ENCODE measurements around the gene SH3RF3.

The SH3RF3 gene

GRCh38 chr2:109467701-109468100, 338.7 kb downstream of the SH3RF3 start:
- in situ Hi-C loops (cut with MboI; ENCODE audit: low sequenced_read_pairs) = no loop called here
- no peaks in the 10 kb centered on the region for H3K9me3 ChIP-seq
- H3K36me3 ChIP-seq (replicated peaks) = no peaks in the 10 kb centered on the region
- no peaks in the 10 kb centered on the region for H3K27me3 ChIP-seq (ENCODE audit: low read depth)
- H3K4me3 ChIP-seq = no peak overlapping the region
- DNase-seq (ENCODE audit: low spot score in 2 of 2) = no peak
- no peaks in the 10 kb centered on the region for H3K4me1 ChIP-seq

- in situ Hi-C loops (cut with MboI; ENCODE audit: low sequenced_read_pairs) = no loop called here
- Histone ChIP-seq H3K27me3 (ENCODE audit: low read depth) (no peaks in the 10 kb centered on the region), H3K4me1 (no peaks in the 10 kb centered on the region), H3K9me3 (no peaks in the 10 kb centered on the region), H3K4me3 (no peak overlapping the region), H3K36me3 (replicated peaks) (no peaks in the 10 kb centered on the region)
- no peak for DNase-seq (ENCODE audit: low spot score in 2 of 2)
Measured at GRCh38 chr2:109468893-109469292, 339.9 kb downstream of the SH3RF3 start.

GRCh38 chr2:109471658-109472057, 342.7 kb downstream of the SH3RF3 start:
- in situ Hi-C loops (cut with MboI; ENCODE audit: low sequenced_read_pairs) = no loop called here
- no peaks in the 10 kb centered on the region for H3K9me3 ChIP-seq
- DNase-seq (ENCODE audit: low spot score in 2 of 2) = no peak
- no peaks in the 10 kb centered on the region for H3K36me3 ChIP-seq (replicated peaks)
- no peak overlapping the region for H3K4me3 ChIP-seq
- no peaks in the 10 kb centered on the region for H3K27me3 ChIP-seq (ENCODE audit: low read depth)
- H3K4me1 ChIP-seq = no peaks in the 10 kb centered on the region

GRCh38 chr2:109472331-109472959, 343.4 kb downstream of the SH3RF3 start:
- in situ Hi-C loops (cut with MboI; ENCODE audit: low sequenced_read_pairs) = no loop called here
- H3K9me3 ChIP-seq = no peaks in the 10 kb centered on the region
- H3K4me1 ChIP-seq = no peaks in the 10 kb centered on the region
- H3K36me3 ChIP-seq (replicated peaks) = no peaks in the 10 kb centered on the region
- no peak for DNase-seq (ENCODE audit: low spot score in 2 of 2)
- H3K27me3 ChIP-seq (ENCODE audit: low read depth) = no peaks in the 10 kb centered on the region
- H3K4me3 ChIP-seq = no peak overlapping the region

- Histone ChIP-seq H3K36me3 (replicated peaks) (no peaks in the 10 kb centered on the region), H3K4me3 (no peak overlapping the region), H3K27me3 (ENCODE audit: low read depth) (no peaks in the 10 kb centered on the region), H3K4me1 (no peaks in the 10 kb centered on the region), H3K9me3 (no peaks in the 10 kb centered on the region)
- DNase-seq (ENCODE audit: low spot score in 2 of 2) = no peak
- in situ Hi-C loops (cut with MboI; ENCODE audit: low sequenced_read_pairs) = no loop called here
Measured at GRCh38 chr2:109472974-109473373, 344.0 kb downstream of the SH3RF3 start.

GRCh38 chr2:109473616-109474318, 344.8 kb downstream of the SH3RF3 start:
- no peaks in the 10 kb centered on the region for H3K9me3 ChIP-seq
- no peaks in the 10 kb centered on the region for H3K4me1 ChIP-seq
- H3K27me3 ChIP-seq (ENCODE audit: low read depth) = no peaks in the 10 kb centered on the region
- no peak overlapping the region for H3K4me3 ChIP-seq
- DNase-seq (ENCODE audit: low spot score in 2 of 2) = no peak
- in situ Hi-C loops (cut with MboI; ENCODE audit: low sequenced_read_pairs) = no loop called here
- H3K36me3 ChIP-seq (replicated peaks) = no peaks in the 10 kb centered on the region

GRCh38 chr2:109474319-109474825, 345.4 kb downstream of the SH3RF3 start:
- Histone ChIP-seq H3K36me3 (replicated peaks) (no peaks in the 10 kb centered on the region), H3K4me3 (no peak overlapping the region), H3K9me3 (no peaks in the 10 kb centered on the region), H3K27me3 (ENCODE audit: low read depth) (no peaks in the 10 kb centered on the region), H3K4me1 (no peaks in the 10 kb centered on the region)
- DNase-seq (ENCODE audit: low spot score in 2 of 2) = no peak
- in situ Hi-C loops (cut with MboI; ENCODE audit: low sequenced_read_pairs) = no loop called here

- in situ Hi-C loops (cut with MboI; ENCODE audit: low sequenced_read_pairs) = no loop called here
- Histone ChIP-seq H3K4me3 (no peak overlapping the region), H3K9me3 (no peaks in the 10 kb centered on the region), H3K4me1 (no peaks in the 10 kb centered on the region), H3K36me3 (replicated peaks) (no peaks in the 10 kb centered on the region), H3K27me3 (ENCODE audit: low read depth) (no peaks in the 10 kb centered on the region)
- DNase-seq (ENCODE audit: low spot score in 2 of 2) = no peak
Measured at GRCh38 chr2:109475531-109476210, 346.7 kb downstream of the SH3RF3 start.

- DNase-seq (ENCODE audit: low spot score in 2 of 2) = no peak
- Histone ChIP-seq H3K27me3 (ENCODE audit: low read depth) (no peaks in the 10 kb centered on the region), H3K4me1 (no peaks in the 10 kb centered on the region), H3K36me3 (replicated peaks) (no peaks in the 10 kb centered on the region), H3K4me3 (no peak overlapping the region), H3K9me3 (no peaks in the 10 kb centered on the region)
- in situ Hi-C loops (cut with MboI; ENCODE audit: low sequenced_read_pairs) = no loop called here
Measured at GRCh38 chr2:109476641-109477441, 347.8 kb downstream of the SH3RF3 start.

- 0 out of 2 replicates have a peak, but pooled peaks cover 5% of the 10 kb centered on the region for H3K27me3 ChIP-seq (ENCODE audit: low read depth)
Measured at GRCh38 chr2:109478906-109479493, 350.0 kb downstream of the SH3RF3 start.

GRCh38 chr2:109479804-109480203, 350.8 kb downstream of the SH3RF3 start:
- H3K4me1 ChIP-seq = no peaks in the 10 kb centered on the region
- H3K36me3 ChIP-seq (replicated peaks) = no peaks in the 10 kb centered on the region
- DNase-seq (ENCODE audit: low spot score in 2 of 2) = no peak
- H3K27me3 ChIP-seq (ENCODE audit: low read depth) = 0 out of 2 replicates have a peak, but pooled peaks cover 5% of the 10 kb centered on the region
- no peak overlapping the region for H3K4me3 ChIP-seq
- in situ Hi-C loops (cut with MboI; ENCODE audit: low sequenced_read_pairs) = no loop called here
- H3K9me3 ChIP-seq = no peaks in the 10 kb centered on the region

More at GRCh38 chr2:109478906-109479493, 350.0 kb downstream of the SH3RF3 start:
- DNase-seq (ENCODE audit: low spot score in 2 of 2) = no peak
- in situ Hi-C loops (cut with MboI; ENCODE audit: low sequenced_read_pairs) = no loop called here
- Histone ChIP-seq H3K4me1 (no peaks in the 10 kb centered on the region), H3K9me3 (no peaks in the 10 kb centered on the region), H3K4me3 (no peak overlapping the region), H3K36me3 (replicated peaks) (no peaks in the 10 kb centered on the region)

- H3K27me3 ChIP-seq (ENCODE audit: low read depth) = 0 out of 2 replicates have a peak, but pooled peaks cover 5% of the 10 kb centered on the region
- in situ Hi-C loops (cut with MboI; ENCODE audit: low sequenced_read_pairs) = no loop called here
- no peaks in the 10 kb centered on the region for H3K9me3 ChIP-seq
- no peak for DNase-seq (ENCODE audit: low spot score in 2 of 2)
- H3K4me3 ChIP-seq = no peak overlapping the region
- H3K36me3 ChIP-seq (replicated peaks) = no peaks in the 10 kb centered on the region
- no peaks in the 10 kb centered on the region for H3K4me1 ChIP-seq
Measured at GRCh38 chr2:109480486-109481195, 351.6 kb downstream of the SH3RF3 start.

- H3K27me3 ChIP-seq (ENCODE audit: low read depth) = 0 out of 2 replicates have a peak, but pooled peaks cover 5% of the 10 kb centered on the region
- in situ Hi-C loops (cut with MboI; ENCODE audit: low sequenced_read_pairs) = no loop called here
- DNase-seq (ENCODE audit: low spot score in 2 of 2) = no peak
Measured at GRCh38 chr2:109481196-109481555, 352.2 kb downstream of the SH3RF3 start.

More at GRCh38 chr2:109481196-109481555, 352.2 kb downstream of the SH3RF3 start:
- H3K4me1 ChIP-seq = no peaks in the 10 kb centered on the region
- H3K9me3 ChIP-seq = no peaks in the 10 kb centered on the region
- no peak overlapping the region for H3K4me3 ChIP-seq
- no peaks in the 10 kb centered on the region for H3K36me3 ChIP-seq (replicated peaks)

All from HAP-1 (cell line).